ENCODE results near the gene SAMMSON. TPM values are rescaled to one million over a fixed set of nuclear protein-coding genes. Genes with fewer than 3 reads are reported as not detected.

Gene SAMMSON
- total RNA-seq, 2 donors from 2014 or later, result 0.42 TPM; not detected in 1

- no peak for DNase-seq
- no peak overlapping the region for H3K9ac ChIP-seq (ENCODE audit: extremely low read depth, low read length, poor library complexity, severe bottlenecking)
- Mint-ChIP-seq H3K4me1 (no peaks in the 10 kb centered on the region), H3K4me3 (no peak overlapping the region), H3K9me3 (no peaks in the 10 kb centered on the region), H3K36me3 (ENCODE audit: low read depth) (no peaks in the 10 kb centered on the region), H3K27me3 (ENCODE audit: insufficient read depth) (no peaks in the 10 kb centered on the region), H3K27ac (no peak overlapping the region)
- no peak overlapping the region for H3K4me3 ChIP-seq (ENCODE audit: low read length)
- H3K4me1 ChIP-seq (ENCODE audit: control insufficient read depth, insufficient read depth, low read length), result no peaks in the 10 kb centered on the region
- TF ChIP-seq CTCF (conservative IDR thresholded peaks at IDR 0.05), result no peak
- 81% methylated on average over 5 of the region's 5 CpGs; no CpG with 5 or more reads in 1 of the 2 experiments for WGBS, 2 experiments (ENCODE audit: insufficient coverage in 1 of 2, insufficient read length in 1 of 2)
- no peak overlapping the region for H3K27ac ChIP-seq (ENCODE audit: low read depth, low read length)
- H3K27me3 ChIP-seq (ENCODE audit: control insufficient read depth, insufficient read depth, low read length, poor library complexity, severe bottlenecking), result no peaks in the 10 kb centered on the region
- H3K36me3 ChIP-seq (ENCODE audit: control insufficient read depth, insufficient read depth, low read length), result no peaks in the 10 kb centered on the region
- H3K9me3 ChIP-seq (ENCODE audit: control insufficient read depth, low read length), result no peaks in the 10 kb centered on the region
Observed at GRCh38 chr3:69970827-69971226, 28.7 kb upstream of the SAMMSON start.

GRCh38 chr3:69972672-69973071 is 26.9 kb upstream of the SAMMSON start:
- Histone ChIP-seq H3K9me3 (ENCODE audit: control insufficient read depth, low read length) (no peaks in the 10 kb centered on the region), H3K27ac (ENCODE audit: low read depth, low read length) (no peak overlapping the region), H3K27me3 (ENCODE audit: control insufficient read depth, insufficient read depth, low read length, poor library complexity, severe bottlenecking) (no peaks in the 10 kb centered on the region), H3K4me1 (ENCODE audit: control insufficient read depth, insufficient read depth, low read length) (no peaks in the 10 kb centered on the region), H3K9ac (ENCODE audit: extremely low read depth, low read length, poor library complexity, severe bottlenecking) (no peak overlapping the region), H3K4me3 (ENCODE audit: low read length) (no peak overlapping the region), H3K36me3 (ENCODE audit: control insufficient read depth, insufficient read depth, low read length) (no peaks in the 10 kb centered on the region)
- Mint-ChIP-seq H3K36me3 (ENCODE audit: low read depth) (no peaks in the 10 kb centered on the region), H3K27me3 (ENCODE audit: insufficient read depth) (no peaks in the 10 kb centered on the region), H3K4me1 (peaks cover 2% of the 10 kb centered on the region), H3K9me3 (peaks cover 6% of the 10 kb centered on the region), H3K27ac (no peak overlapping the region), H3K4me3 (no peak overlapping the region)
- WGBS, 2 experiments (ENCODE audit: insufficient coverage in 1 of 2, insufficient read length in 1 of 2), result 90% methylated on average over 3 of the region's 4 CpGs; no CpG with 5 or more reads in 1 of the 2 experiments
- TF ChIP-seq CTCF (conservative IDR thresholded peaks at IDR 0.05), result no peak
- no peak for DNase-seq

- Histone ChIP-seq H3K4me3 (ENCODE audit: low read length) (no peak overlapping the region), H3K36me3 (ENCODE audit: control insufficient read depth, insufficient read depth, low read length) (no peaks in the 10 kb centered on the region), H3K27me3 (ENCODE audit: control insufficient read depth, insufficient read depth, low read length, poor library complexity, severe bottlenecking) (no peaks in the 10 kb centered on the region), H3K27ac (ENCODE audit: low read depth, low read length) (no peak overlapping the region), H3K9me3 (ENCODE audit: control insufficient read depth, low read length) (peaks cover 4% of the 10 kb centered on the region), H3K9ac (ENCODE audit: extremely low read depth, low read length, poor library complexity, severe bottlenecking) (no peak overlapping the region), H3K4me1 (ENCODE audit: control insufficient read depth, insufficient read depth, low read length) (no peaks in the 10 kb centered on the region)
- DNase-seq, result no peak
- no peak for TF ChIP-seq CTCF (conservative IDR thresholded peaks at IDR 0.05)
- Mint-ChIP-seq H3K27ac (no peak overlapping the region), H3K27me3 (ENCODE audit: insufficient read depth) (no peaks in the 10 kb centered on the region), H3K36me3 (ENCODE audit: low read depth) (no peaks in the 10 kb centered on the region), H3K4me3 (no peak overlapping the region), H3K9me3 (peaks cover 19% of the 10 kb centered on the region), H3K4me1 (peaks cover 2% of the 10 kb centered on the region)
- WGBS, 2 experiments (ENCODE audit: insufficient coverage in 1 of 2, insufficient read length in 1 of 2), result 89 to 91% methylated on average over 1 to 2 of the region's 2 CpGs
Observed at GRCh38 chr3:69976021-69976420, 23.5 kb upstream of the SAMMSON start.
